NCI-H69 (cell line): ENCODE results near the gene DAPK3.
"Not testable (repeated sequence)": the region's sequence is repeated elsewhere in the genome, so short reads cannot be mapped to it uniquely, and the experiment has no call there.

Experiments used
- DNase-seq: peaks from one replicate; lab custom pipeline; 2025; lab: John Stamatoyannopoulos, UW

The DAPK3 gene

DNA sequence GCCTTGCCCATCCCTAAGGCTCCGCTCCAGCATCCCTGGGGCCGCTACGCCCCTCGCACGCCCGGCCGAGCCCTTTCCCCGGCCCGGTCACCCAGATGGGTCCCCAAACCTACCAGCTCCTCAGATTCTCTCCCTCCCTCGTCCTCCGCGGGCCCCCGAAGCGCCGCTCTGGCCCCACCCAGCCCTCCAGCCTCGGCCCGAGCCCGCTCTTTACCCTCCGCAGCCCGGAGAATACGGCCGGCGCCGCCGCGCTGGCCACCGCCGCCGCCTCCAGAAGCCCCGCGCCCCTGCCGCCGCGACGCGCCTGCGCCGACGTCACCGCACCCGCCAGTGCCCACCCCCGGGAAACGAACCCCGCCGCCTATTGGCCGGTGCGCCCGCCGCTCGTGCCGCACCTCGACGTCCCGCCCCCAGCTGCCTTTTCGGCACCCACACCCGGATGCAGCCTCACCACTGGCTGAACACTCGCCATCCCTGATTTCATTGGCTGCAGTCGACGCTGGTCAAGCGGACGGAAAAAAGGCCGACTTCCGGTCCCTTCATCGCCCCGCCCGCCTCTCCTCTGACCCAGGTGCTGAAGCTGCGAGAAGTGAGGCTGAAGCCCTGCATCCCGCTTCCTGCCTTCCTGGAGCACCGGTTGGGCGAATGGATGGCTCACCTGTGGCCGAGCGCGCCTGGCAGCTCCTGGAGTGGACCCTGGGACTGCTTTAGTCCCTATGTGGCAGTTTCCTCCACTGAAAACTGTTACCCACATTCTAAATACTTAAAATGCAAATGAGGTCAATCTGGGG is at the start of gene DAPK3:
Gene DAPK3 (minus strand): TSS at position 292 of the 791 bp plus-strand sequence. CDS start 1,364 bp downstream, outside the sequence.
- peak; percentile 99 for DNase-seq

GRCh38 chr19:4019578-4019977 is 48.7 kb upstream of the DAPK3 start:
- DNase-seq, result no peak

DNA sequence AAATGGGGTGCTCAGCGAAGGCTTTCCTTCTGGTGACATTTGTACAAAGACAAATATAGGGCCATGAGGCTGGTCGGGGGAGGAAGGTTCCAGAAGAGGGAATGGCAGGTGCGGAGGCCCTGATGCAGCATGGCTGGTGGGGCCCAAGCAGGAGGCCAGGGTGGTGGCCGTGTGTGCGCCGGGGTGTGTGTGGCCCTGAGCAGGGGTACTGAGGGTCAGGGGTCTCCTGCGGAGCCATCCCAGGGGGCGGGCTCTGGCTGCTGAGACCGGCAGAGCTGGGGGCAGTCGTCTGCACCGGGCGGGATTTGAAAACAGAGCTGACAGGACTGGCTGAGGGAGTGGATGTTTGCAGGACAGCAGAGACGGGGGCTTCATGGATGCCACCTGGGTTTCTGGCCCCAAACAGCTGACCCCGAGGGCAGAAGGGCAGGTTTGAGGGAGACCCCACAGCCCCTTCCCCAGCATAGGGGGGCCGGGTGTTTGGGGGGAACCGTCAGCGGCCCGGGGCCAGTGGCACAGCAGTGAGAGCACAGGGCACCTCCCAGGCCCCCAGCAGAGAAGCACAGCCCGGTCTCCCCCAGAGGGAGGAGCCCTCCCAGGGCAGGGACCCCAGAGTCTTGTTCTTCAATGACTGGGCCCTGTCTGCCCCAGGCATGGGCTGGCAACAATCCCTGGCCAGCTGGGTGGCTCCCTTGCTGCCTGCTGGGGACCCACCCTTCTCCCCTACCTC is 48.0 kb upstream of the DAPK3 start:
- no peak for DNase-seq

GRCh38 chr19:4018140-4018613 is 47.3 kb upstream of the DAPK3 start:
- DNase-seq, result no peak

DNA sequence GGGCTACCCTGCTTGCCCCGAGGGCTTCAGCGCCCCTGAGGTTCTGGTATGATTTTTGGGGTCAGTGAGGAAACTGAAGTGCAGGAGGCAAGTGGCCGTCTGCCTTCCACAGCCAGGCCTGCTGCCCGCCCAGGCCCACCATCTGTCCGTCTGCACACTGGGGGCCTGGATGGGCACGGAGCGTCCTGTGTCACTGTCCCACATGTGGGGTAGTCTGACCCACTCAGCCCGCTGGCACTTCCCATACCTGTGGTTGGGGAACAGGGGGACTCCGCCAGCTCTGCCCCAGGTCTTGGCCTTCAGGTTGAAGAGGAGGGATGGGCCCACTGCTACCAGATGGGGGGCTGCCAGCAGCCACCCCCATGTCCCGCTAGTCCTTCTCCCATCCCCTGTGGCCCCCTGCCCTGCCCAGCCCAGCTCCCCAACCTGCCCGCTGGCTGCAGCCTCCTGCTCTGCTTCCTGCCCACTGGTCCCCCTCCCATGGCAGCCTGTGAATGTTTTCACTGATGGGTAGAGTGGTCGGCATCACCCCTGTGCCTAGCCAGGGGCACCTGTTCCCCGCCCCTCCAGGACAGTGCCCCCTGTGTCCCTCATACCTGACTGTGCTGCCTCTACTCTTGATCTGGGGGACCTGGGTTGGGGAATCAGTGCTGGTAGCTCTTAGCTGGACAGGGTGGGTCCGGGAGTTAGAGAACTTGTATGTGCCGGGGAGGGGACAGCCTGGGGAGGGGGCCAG is 46.2 kb upstream of the DAPK3 start:
- DNase-seq, result no peak

DNA sequence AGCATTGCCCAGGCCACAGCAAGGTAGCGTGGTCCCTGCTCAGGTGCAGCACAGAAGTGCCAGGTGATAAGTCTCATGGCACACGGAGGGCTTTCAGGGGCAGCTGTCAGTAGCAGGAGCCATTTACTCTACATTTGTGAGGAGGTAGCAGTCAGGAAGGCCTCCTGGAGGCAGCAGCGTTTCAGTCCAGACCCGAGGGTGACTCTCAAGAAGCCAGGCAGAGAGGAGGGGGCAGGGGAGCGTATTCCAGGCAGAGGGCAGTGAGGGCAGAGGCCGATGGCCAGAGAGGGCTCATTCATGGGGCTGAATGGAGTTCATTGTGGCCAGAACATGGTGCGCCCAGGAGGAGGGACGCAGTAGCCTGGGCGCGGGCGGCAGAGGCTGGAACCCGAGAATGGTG is 45.6 kb upstream of the DAPK3 start:
- DNase-seq, result no peak

DNA sequence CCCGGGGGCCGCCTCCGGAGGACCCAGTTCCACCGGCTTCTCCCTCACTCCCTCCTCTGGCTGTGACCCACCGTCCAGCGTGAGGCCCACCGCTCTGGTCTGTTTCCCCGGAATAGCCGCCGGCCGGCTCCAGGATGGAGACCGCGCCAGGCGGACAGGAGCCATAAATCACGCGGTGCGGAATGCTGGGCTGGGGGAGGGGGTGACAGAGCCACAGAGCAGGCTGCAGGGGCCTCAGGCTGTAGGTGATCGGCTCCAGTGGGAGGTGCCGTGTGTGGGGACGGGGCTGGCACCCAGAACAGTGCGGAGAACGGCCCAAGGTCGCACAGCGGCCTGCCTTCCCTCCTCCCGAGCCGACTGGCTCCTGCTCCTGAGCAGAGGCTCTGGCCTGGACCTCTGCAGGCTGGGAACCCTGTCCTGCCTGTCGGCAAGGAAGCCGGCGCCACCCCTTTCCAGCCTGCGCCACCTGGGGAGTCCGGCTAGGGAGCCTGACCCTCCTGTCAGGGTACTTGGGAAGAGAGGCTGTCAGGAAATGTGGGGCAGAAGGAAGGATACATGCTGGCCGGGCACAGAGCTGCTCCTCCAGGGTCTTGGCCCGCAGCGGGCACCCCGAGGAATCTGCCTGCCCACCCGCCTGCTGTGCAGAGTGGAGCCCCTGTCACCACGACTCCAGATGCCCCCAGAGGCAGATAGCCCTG is 45.0 kb upstream of the DAPK3 start:
- no peak for DNase-seq

GRCh38 chr19:4014541-4015491 is 43.9 kb upstream of the DAPK3 start:
- DNase-seq, result no peak

GRCh38 chr19:4013886-4014540 is 43.1 kb upstream of the DAPK3 start:
- DNase-seq, result no peak

DNA sequence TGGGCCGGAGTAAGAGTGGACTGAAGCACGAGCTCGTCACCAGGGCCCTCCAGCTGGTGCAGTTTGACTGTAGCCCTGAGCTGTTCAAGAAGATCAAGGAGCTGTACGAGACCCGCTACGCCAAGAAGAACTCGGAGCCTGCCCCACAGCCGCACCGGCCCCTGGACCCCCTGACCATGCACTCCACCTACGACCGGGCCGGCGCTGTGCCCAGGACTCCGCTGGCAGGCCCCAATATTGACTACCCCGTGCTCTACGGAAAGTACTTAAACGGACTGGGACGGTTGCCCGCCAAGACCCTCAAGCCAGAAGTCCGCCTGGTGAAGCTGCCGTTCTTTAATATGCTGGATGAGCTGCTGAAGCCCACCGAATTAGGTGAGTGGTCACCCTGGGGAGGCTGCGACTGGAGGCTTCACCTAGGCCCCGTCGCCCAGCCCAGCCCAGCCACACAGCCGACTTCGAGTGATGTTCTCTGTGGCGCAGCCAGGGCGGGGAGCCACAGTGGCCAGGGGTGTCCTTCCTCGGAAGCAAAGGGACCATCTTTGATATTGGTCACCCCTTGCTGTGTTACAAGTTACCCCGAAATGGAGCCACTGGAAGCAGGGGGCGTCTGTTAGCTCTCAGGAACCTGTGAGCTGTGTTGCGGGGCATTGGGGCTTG is 42.2 kb upstream of the DAPK3 start:
- DNase-seq, result no peak

GRCh38 chr19:4012092-4012974 is 41.4 kb upstream of the DAPK3 start:
- peak; percentile 90 for DNase-seq

GRCh38 chr19:4011430-4011829 is 40.5 kb upstream of the DAPK3 start:
- DNase-seq, result not testable (repeated sequence)

- DNase-seq, result no peak
These were observed 39.9 kb upstream of the DAPK3 start for GRCh38 chr19:4010808-4011110.

DNA sequence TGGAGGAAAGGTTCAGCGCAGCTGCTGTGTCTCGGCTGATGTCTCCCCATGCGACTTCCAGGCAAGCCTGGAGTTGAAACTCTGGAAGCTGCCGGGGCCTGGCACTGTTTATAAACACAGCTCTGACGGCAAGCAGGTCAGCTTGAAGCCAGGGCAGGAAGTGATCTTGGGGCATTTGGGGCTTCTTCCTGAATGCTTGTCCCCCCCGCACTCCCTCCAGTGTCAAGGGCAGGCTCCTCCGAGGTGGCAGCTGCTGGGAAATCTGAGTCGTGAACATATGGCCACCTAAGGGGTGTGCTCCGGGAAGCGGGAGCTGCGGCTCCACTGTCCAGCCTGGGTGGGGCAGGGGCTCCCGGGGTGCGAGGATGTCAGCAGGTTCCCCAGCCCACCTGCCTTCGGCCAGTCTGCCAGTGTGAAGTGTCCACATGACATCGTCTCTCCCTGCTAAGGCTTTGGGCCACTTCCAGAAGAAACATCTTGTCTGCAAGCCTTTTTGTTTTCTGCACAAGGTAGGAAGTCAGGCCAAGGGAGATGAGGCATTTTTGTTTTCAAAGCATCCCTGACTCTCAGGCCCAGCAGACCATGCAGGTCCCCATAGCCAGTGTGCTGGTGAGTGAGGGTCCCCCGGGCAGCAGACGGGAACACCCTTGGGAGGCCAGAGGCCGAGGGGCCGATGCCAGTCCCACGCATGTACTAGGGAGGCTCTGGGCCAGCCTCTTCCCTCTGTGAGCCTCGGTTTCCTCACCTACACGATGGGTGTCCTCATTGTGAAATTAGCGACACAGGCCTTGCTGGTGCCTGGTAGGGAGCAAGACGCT is 39.3 kb upstream of the DAPK3 start:
- peak; percentile 62 for DNase-seq

GRCh38 chr19:4007836-4008539 is 37.1 kb upstream of the DAPK3 start:
- DNase-seq, result peak; percentile 36

DNA sequence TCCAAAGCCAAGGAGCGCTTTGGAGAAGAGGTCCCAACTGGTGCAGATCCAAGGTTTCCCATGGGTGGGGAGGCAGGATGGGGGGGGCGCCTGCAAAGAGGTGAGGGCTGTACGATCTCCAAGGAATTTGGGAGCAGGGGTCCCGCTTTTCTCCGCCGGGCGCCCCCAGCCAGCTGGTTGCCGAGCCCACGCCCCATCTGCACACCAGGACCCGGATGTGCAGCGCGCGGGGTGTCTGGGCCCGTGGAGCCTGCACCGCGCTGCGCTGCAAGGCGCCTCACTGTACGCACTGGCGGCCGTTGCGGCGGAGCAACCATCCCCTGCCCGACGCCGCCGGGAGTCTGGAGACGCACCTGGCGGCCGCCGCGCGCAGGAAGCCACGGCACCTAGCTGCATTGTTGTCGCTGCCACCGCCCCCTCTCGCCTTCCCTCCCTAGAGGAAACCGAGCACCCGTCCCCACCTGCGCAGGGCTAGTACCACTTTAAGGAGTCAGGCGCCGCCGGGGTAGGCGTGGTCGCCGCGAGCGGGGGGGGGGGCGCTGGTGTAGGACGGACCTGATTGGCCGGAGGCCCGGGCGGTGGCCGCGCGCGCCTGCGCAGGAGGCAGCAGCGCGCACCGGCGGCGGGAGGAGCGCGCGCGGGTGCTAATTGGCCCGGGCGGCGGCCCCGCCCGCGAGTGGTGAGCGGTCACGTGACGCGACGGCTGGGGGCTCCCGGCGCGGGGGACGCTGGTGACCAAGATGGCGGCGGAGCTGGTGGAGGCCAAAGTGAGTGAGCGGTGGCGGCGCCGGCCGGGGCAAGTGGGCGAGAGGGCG is 36.3 kb upstream of the DAPK3 start, which contains the start of gene PIAS4:
Gene PIAS4 (plus strand): TSS at position 716 of the 815 bp plus-strand sequence. CDS start 25 bp downstream, at position 741.
- peak; percentile 98 for DNase-seq
